Peyer's patch (tissue), 4 donors: ENCODE results near the gene PET100.

Experiments used
- POLR2A ChIP-seq, 2 donors: fragments of 450-650 bp; IDR thresholded peaks; one replicate each; pipeline ENCODE4 v1.5.1; 2017; ENCODE audit warnings: antibody characterized with exemption in 2 of 2, mild to moderate bottlenecking in 2 of 2, moderate library complexity in 2 of 2
- TF ChIP-seq, protein P1 (sequence below), 6 experiments: fragments of 450-650 bp in 4 of 6; fragments of 200-600 bp in 2 of 6; sonication (generic) in 1 of 6; IDR thresholded peaks; one replicate each; pipeline ENCODE4 v1.5.1; 2017 to 2019; ENCODE audit warnings: antibody characterized with exemption in 6 of 6, mild to moderate bottlenecking in 3 of 6, moderate library complexity in 1 of 6

DNA sequence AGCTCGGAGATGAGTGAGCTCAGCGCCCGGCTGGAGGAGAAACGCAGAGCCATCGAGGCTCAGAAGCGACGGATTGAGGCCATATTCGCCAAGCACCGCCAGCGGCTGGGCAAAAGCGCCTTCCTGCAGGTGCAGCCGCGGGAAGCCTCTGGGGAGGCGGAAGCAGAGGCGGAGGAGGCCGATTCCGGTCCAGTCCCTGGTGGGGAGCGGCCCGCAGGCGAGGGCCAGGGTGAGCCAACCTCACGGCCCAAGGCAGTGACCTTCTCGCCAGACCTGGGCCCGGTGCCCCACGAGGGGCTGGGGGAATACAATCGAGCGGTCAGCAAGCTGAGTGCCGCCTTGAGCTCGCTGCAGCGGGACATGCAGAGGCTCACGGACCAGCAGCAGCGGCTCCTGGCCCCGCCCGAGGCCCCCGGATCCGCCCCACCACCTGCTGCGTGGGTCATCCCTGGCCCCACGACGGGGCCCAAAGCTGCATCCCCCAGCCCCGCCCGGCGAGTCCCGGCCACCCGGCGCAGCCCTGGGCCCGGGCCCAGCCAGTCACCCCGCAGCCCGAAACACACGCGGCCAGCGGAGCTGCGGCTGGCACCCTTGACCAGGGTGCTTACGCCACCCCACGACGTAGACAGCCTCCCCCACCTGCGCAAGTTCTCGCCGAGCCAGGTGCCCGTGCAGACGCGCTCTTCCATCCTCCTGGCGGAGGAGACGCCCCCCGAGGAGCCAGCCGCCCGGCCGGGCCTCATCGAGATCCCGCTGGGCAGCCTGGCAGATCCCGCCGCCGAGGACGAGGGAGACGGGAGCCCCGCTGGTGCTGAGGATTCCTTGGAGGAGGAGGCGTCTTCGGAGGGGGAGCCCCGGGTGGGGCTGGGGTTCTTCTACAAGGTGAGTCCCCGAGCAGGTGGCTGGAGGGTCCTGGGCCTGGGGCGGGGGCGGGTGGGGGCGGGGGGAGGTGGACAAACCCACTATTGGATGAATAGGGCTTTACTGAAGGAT is 17.0 kb upstream of the PET100 start:
- TF ChIP-seq, protein P1, sequence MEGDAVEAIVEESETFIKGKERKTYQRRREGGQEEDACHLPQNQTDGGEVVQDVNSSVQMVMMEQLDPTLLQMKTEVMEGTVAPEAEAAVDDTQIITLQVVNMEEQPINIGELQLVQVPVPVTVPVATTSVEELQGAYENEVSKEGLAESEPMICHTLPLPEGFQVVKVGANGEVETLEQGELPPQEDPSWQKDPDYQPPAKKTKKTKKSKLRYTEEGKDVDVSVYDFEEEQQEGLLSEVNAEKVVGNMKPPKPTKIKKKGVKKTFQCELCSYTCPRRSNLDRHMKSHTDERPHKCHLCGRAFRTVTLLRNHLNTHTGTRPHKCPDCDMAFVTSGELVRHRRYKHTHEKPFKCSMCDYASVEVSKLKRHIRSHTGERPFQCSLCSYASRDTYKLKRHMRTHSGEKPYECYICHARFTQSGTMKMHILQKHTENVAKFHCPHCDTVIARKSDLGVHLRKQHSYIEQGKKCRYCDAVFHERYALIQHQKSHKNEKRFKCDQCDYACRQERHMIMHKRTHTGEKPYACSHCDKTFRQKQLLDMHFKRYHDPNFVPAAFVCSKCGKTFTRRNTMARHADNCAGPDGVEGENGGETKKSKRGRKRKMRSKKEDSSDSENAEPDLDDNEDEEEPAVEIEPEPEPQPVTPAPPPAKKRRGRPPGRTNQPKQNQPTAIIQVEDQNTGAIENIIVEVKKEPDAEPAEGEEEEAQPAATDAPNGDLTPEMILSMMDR (IDR thresholded peaks at IDR 0.05), result no peak
- TF ChIP-seq POLR2A (IDR thresholded peaks at IDR 0.05), result no peak
